MCF 10A (cell line): Measurements from ENCODE around the gene TSC22D3. TPM values are rescaled to one million over a fixed set of nuclear protein-coding genes. Genes with fewer than 3 reads are reported as not detected.

Source experiments
- Bru-seq: library from RNA; stranded (reverse); fragments of 400-500 nt; gene quantifications from one replicate; lab custom pipeline; 2021; lab: Mats Ljungman, UMichigan
- BruChase-seq, 2 experiments: library from RNA; stranded (reverse); fragments of 400-500 nt; gene quantifications; one replicate each; lab custom pipeline; 2021; lab: Mats Ljungman, UMichigan
- BruUV-seq: library from RNA; stranded (reverse); fragments of 400-500 nt; replicated peaks from 2 replicates; lab custom pipeline; 2021; lab: Mats Ljungman, UMichigan
- CTCF ChIA-PET: fragments of 300-600 bp; sonication (Branson Sonifier 250); formaldehyde crosslinking; extraction: SDS; loops from one replicate; lab custom pipeline; 2021; ENCODE audit warnings: antibody characterized with exemption, inconsistent platforms; lab: Yijun Ruan, JAX
- POLR2A ChIA-PET: fragments of 300-600, 350-650 bp; sonication (Branson Sonifier 250); formaldehyde crosslinking; extraction: SDS; loops from one replicate; lab custom pipeline; 2020; ENCODE audit warnings: antibody characterized with exemption, inconsistent platforms; lab: Yijun Ruan, JAX
- DNase-seq: peaks from one replicate; pipeline ENCODE4 v3.0.0-alpha.2; 2018; ENCODE audit not compliant: unreplicated experiment
- H3K27ac Mint-ChIP-seq: one replicate; pipeline ENCODE4 v1.8.0; 2022; ENCODE audit warnings: mild to moderate bottlenecking, low read depth, mixed read lengths; ENCODE audit not compliant: unreplicated experiment
- H3K27me3 Mint-ChIP-seq: one replicate; pipeline ENCODE4 v1.8.0; 2022; ENCODE audit warnings: mixed read lengths; ENCODE audit not compliant: insufficient read depth, unreplicated experiment
- H3K36me3 Mint-ChIP-seq: one replicate; pipeline ENCODE4 v1.8.0; 2022; ENCODE audit warnings: mild to moderate bottlenecking, moderate library complexity, mixed read lengths; ENCODE audit not compliant: insufficient read depth, unreplicated experiment
- H3K4me1 Mint-ChIP-seq: one replicate; pipeline ENCODE4 v1.8.0; 2022; ENCODE audit warnings: mixed read lengths; ENCODE audit not compliant: insufficient read depth, unreplicated experiment
- H3K4me3 Mint-ChIP-seq: one replicate; pipeline ENCODE4 v1.8.0; 2022; ENCODE audit warnings: mild to moderate bottlenecking, moderate library complexity, mixed read lengths; ENCODE audit not compliant: unreplicated experiment
- H3K9me3 Mint-ChIP-seq: one replicate; pipeline ENCODE4 v1.8.0; 2022; ENCODE audit warnings: mixed read lengths; ENCODE audit not compliant: unreplicated experiment
- CTCF ChIP-seq: fragments of 200-600 bp; IDR thresholded peaks from one replicate; pipeline ENCODE4 v1.8.0; 2022; ENCODE audit warnings: antibody characterized with exemption, mild to moderate bottlenecking; ENCODE audit not compliant: unreplicated experiment
- intact Hi-C: fragments of 100-400 bp; cut with micrococcal nuclease; formaldehyde crosslinking; loops from 2 replicates; pipeline ENCODE4 v1.14.1; 2022
- long read RNA-seq: library from polyadenylated mRNA; stranded (forward); transcript quantifications from one replicate; pipeline ENCODE4 v2.0.0, GENCODE V29; 2022
- total RNA-seq: library from RNA; stranded (reverse); gene quantifications from 2 replicates; pipeline ENCODE4 v1.2.3, GENCODE V29; 2022

TSC22D3 gene
- 115 and 124 TPM in 2 replicates for total RNA-seq
- percentile 59 among the genes with signal in this experiment for Bru-seq, nascent RNA
- percentile 72 among the genes with signal in this experiment for BruChase-seq, experiment 1, labeled RNA remaining after a 6-hour chase
- percentile 65 among the genes with signal in this experiment for BruChase-seq, experiment 2, labeled RNA remaining after a 2-hour chase
- long read RNA-seq, transcript TSC22D3-206 (3 exons, 2,027 nt): major isoform, 183 of 233 reads
- long read RNA-seq, transcript TSC22D3-208 (2 exons, 576 nt): minor isoform, 5 of 233 reads
- long read RNA-seq, transcript TSC22D3-203 (3 exons, 2,266 nt): minor isoform, 22 of 233 reads
- long read RNA-seq, partial matches to known transcripts: 0 of 233 reads
- long read RNA-seq, other reads (novel, unspliced or antisense): 16 of 233 reads

DNA sequence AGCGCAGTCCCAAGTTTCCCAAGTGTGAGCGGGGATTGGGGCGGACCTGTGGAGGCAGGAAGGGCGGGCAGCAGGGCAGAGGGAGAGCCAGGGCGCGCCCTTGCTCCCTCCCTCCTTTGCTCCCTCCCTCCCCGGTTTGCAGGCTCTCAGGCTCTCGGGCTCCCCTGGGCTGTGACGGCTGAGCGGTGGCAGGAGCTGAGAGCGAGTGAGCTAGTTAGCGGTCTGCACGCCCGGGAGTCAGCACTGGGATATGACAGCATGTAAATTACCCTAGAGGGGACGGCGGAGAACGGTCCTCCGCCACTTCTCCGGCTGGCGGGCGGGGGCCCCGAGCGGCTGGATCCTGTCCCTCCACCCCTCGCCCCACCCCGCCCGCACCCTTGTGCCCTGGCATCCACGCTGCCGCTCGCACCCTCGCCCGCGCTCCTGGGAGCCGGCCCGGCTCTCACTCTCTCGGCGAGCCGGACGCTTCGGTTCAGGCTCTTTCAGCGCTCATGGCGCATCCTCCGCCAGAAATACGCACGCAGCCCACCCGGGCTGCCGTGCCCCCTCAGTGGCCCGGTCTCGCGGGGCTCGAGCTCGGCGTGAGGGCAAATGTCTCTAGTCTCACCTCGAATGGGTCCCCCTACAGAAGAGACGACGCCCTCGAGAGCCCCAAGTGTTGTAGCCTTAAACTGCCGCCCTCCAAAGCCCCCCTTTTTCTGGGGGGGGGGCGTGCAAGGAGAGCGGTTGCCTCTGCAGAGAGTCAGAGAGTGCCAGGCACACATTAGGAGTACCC, at the start of gene TSC22D3:
Gene TSC22D3 (minus strand): TSS at position 54 of the 778 bp plus-strand sequence. CDS start 368 bp downstream, outside the sequence.
- peaks cover 18% of the 10 kb centered on the region for H3K4me1 Mint-ChIP-seq
- peak; percentile 87 for DNase-seq
- H3K27ac Mint-ChIP-seq: peak within 1 kb of the TSS; percentile 41
- no peak for TF ChIP-seq CTCF
- intact Hi-C loops: loop anchor here (1.0 to 10.0 kb wide), 5 partner anchors 44 to 881 kb away; partner anchors contain the start of gene RBM41
- peak within 1 kb of the TSS; percentile 76 for H3K4me3 Mint-ChIP-seq
- no TSS peak for BruUV-seq
- CTCF ChIA-PET: interaction anchor here (0.6 to 8.6 kb wide), 25 partner anchors 9 to 592 kb away, joined by 3 to 139 read pairs (median 4); no protein-coding TSS in a partner anchor
- no peaks in the 10 kb centered on the region for H3K9me3 Mint-ChIP-seq
- peaks cover 48% of the 10 kb centered on the region for H3K27me3 Mint-ChIP-seq
- peaks cover 14% of the 10 kb centered on the region for H3K36me3 Mint-ChIP-seq
- POLR2A ChIA-PET: interaction anchor here (0.5 to 5.7 kb wide), 21 partner anchors 9 to 658 kb away, joined by 3 to 129 read pairs (median 4); partner anchors contain the start of genes MID2, PRPS1 and RBM41

- no peak overlapping the region for H3K4me3 Mint-ChIP-seq
- peak; percentile 56 for DNase-seq
- peaks cover 11% of the 10 kb centered on the region for H3K4me1 Mint-ChIP-seq
- no peak for TF ChIP-seq CTCF
- H3K27me3 Mint-ChIP-seq: peaks cover 16% of the 10 kb centered on the region
- no TSS peak for BruUV-seq
- intact Hi-C loops: no loop called here
- POLR2A ChIA-PET: no interaction called here
- H3K36me3 Mint-ChIP-seq: no peaks in the 10 kb centered on the region
- no peak overlapping the region for H3K27ac Mint-ChIP-seq
- CTCF ChIA-PET: no interaction called here
- H3K9me3 Mint-ChIP-seq: peaks cover 8% of the 10 kb centered on the region
These were observed 47.9 kb upstream of the TSC22D3 start for GRCh38 chrX:107823456-107823855.

DNA sequence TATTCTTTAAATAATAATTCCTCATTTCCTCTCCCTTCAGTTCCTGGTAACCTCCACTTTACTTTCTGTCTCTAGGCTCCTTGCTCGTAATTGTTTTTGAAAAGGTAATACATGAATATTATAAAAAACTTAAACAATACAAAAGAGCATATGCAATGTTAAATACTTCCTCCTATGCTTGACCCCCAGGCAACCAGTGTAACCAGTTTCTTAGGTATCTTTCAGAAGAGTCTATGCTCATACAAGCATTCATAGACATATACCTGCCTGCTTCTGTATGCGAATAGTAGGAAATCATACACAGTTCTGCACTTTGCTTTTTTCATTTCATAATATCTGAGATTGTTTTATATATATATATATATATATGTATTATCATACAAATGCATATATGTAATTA, 47.5 kb upstream of the TSC22D3 start:
- no TSS peak for BruUV-seq
- no peak for TF ChIP-seq CTCF
- Mint-ChIP-seq H3K36me3 (no peaks in the 10 kb centered on the region), H3K4me3 (no peak overlapping the region), H3K9me3 (peaks cover 8% of the 10 kb centered on the region), H3K27ac (no peak overlapping the region), H3K4me1 (peaks cover 11% of the 10 kb centered on the region), H3K27me3 (peaks cover 16% of the 10 kb centered on the region)
- intact Hi-C loops: no loop called here
- DNase-seq: no peak
- POLR2A ChIA-PET: no interaction called here
- CTCF ChIA-PET: no interaction called here
